NCI-H1694 (cell line): Measurements from ENCODE around the gene CRELD2.

ENCODE experiments used
- DNase-seq: peaks from one replicate; lab custom pipeline; 2025; lab: John Stamatoyannopoulos, UW

Gene CRELD2

DNA sequence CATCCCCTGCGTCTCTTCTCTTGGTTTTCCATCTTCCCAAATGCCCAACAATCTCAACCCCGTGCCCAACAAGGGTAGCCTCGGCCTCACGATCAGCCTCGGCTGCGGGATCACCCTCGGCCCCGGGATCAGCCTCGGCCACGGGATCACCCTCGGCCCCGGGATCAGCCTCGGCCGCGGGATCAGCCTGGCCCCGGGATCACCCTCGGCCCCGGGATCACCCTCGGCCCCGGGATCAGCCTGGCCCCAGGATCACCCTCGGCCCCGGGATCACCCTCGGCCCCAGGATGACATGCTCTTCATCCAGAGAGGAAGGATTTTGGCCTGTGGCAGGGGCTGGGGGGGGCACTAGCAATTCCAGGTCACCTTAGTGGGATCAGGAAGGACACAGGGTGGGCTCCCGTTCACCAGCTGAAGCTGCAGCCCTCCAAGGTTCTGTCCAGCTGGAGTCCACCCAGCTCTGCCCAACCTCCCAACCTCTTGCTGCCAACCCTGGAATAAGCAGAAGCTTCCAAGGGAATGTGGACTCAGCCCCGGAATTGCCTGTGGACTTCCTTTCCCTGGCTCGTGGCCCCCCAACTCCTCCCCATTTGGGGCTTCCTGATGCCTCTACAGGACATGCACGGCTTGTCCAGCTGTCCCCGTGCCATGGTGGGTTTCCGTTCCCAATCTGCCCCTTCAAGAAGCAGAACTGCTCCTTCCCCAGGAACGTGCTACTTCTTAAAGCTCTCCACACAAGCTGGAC lies 6.4 kb upstream of the CRELD2 start:
- no peak for DNase-seq

DNA sequence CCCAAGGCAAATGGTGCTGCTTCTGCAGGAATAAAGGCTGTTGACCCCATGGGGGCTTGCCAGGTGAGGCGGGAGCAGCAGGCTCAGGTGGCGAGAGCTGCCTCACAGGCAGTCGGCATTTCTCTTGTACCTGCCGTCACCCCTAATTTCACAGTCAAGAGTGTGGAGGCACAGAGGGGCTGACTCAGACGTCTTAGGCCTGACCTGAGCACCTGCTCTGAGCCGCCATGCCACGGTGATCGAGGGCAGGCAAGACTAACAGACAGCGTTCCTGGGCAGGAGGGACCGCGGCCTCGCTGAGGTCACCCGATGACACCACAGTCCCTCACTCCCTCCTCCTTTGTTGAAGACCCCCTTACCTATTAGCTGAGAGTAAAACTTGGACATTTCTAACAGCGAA lies 5.4 kb upstream of the CRELD2 start:
- DNase-seq = no peak

DNA sequence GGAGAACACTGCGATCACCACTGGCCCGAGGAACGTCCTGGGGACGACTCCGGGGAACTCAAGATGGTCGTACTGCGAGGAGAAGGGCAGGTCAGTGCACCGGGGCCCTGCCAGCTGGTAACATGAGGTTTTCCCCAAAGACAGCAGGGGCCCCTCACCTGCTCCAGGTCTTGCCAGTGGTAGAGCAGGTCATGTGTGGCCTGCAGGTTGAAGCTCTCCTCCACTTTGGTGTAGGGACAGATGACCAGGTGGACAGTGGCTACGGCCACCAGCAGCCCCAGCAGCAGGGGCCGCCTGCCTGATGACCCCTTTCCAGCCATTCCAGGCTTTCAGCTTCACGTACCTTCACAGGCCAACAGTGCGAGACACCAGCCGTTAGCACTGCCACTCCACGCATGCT lies 5.0 kb upstream of the CRELD2 start:
- DNase-seq = no peak

DNA sequence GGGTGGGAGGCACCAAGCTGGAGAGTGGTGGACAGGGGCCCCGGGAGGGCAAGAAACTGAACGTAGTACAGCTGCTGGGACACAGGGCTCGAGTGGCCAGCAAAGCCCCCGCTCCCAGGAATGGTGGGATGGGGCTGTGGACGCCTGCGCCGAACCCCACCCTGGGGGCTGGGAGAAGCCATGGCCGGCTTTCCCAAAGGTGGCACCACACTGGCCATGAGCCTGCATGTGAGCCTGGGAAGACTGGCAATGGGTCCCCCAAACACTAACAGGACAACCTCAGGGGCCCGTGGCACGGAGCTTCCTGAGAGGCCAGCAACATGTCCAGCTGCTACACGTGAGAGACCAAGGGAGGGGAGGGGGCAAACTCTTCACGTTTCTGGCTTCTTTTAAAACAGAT lies 4.2 kb upstream of the CRELD2 start:
- DNase-seq = no peak

DNA sequence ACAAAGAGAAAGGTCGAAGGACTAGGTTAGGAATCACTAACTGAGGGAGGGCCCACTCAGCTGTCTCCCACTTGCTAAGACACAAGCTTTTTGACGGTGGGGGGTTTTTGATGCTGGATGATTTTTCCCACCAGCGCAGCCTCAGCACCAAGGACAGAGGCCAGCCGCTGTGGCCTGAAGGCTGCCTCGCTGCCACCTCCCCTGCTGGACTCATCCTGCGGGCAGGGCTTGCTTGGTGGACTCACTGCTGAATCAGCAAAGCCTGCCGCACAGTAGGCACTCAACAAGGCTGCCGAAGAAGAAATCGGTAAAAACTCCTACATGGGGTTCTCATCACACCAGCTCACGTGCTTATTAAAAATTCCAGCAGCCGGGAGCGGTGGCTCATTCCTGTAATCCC lies 2.8 kb upstream of the CRELD2 start:
- DNase-seq = no peak

DNA sequence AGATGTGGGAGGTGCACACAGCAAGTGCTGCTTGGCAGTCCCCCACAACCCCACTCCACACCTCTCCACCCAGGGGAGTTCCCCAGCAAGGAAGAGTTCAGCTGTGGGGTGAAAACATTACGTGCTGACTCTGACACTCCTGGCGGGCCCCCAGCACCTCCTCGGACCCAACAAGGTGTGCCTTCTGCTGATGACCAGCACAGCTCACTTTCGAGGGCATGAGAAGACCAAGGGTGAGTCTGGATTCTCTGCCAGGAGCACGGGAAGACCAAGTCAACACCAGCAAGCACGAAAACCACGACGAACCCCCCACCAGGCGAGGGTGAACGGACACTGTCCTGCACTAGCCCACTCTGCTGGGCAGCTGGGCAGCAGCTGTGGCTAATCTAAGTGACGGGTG lies 1.6 kb upstream of the CRELD2 start:
- DNase-seq = no peak

DNA sequence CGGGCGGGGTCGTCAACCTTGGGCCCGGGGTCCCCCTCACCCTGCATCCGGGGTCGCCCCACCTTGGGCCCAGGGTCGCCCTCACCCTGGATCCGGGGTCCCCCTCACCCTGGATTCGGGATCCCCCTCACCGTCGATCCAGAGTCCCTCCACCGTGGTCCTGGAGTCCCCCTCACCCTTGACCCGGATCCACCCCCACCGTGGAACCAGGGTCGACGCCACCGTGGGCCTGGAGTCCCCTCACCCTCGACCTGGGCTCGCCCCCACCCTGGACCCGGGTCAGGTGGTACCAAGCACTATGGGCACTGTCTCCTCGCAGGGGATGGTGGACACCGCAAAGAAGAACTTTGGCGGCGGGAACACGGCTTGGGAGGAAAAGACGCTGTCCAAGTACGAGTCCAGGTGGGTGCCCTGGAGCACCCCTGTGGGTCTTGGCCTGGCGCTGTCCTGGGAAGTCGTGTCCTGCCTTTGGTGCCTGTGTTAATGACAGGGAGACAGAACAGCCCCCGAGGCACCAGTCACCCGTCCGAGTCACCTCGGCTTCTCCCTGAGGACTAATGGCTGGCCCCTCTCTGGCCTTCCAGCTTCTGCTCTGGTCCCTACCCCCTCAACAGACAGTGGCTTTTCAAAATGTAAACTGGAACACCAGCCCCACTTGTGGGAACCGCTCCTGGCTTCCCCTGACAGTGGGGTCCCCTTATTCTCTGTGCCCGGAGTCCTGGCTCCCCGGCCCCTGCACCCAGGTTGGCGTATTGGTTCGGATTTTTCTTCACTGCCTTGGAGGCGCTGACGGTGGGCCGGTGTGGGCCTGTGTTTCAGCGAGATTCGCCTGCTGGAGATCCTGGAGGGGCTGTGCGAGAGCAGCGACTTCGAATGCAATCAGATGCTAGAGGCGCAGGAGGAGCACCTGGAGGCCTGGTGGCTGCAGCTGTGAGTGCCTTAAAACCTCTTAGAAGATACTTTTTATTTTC lies 762 bp downstream of the CRELD2 start:
- no peak for DNase-seq

DNA sequence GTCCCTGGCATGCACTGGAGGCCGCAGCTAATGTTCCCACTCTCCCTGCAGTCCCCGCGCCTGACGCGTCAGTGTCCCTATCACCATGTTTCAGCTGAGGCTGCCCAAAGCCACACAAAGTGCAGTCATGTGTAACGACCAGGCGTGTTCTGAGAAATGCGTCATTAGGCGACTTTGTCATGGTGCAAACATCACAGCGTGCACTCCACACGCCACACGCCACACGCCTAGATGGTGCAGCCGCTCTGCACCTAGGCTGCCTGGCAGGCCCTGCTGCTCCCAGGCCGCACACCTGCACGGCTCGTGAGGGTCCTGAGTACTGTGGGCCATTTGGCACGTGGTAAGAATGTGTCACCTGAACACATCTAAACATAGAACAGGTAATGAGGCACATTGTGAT lies 2.4 kb downstream of the CRELD2 start:
- DNase-seq = no peak

DNA sequence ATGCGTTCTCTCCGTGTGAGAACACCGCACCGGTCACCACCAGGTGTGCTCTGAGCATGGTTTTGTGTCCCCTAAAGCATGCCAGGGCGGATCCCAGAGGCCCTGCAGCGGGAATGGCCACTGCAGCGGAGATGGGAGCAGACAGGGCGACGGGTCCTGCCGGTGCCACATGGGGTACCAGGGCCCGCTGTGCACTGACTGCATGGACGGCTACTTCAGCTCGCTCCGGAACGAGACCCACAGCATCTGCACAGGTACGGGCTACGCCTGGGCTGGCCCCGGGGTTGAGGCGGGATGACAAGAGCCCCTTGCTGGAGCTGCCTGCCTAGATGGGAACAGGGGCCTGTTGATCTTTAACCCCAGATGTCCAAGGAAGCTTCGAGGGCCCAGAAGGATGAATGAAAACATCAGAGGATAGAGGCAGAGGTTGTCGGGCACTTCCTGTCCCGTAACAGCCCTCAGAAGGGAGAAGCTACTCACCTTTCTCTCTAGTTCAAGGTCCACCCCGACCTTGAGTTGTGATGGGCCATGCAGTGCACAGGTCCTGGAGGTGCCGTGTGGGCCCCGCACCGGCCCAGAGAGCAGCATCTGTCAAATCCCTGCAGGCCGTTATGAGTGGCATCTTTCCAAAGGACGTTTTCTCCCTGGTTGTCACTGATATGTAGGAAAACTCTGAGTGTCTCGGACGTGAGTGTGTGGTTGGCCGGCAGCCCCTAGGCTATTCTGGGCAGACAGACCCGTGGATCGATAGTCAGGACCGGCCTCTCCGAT lies 3.3 kb downstream of the CRELD2 start:
- no peak for DNase-seq

DNA sequence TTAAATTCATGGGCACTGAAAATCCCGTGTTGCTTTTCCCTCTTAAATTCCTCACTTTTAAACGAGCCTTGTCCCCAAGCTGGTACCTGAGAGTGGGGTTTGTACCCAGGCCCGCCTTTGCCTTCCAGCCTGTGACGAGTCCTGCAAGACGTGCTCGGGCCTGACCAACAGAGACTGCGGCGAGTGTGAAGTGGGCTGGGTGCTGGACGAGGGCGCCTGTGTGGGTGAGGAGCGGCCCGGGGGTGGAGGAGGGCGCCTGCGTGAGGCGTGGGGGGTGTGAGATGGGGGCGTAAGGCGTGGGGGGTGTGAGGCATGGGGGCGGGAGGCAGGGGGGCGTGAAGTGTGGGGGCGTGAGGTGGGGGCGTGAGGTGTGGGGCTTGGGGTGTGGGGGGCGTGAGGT lies 4.0 kb downstream of the CRELD2 start:
- no peak for DNase-seq

DNA sequence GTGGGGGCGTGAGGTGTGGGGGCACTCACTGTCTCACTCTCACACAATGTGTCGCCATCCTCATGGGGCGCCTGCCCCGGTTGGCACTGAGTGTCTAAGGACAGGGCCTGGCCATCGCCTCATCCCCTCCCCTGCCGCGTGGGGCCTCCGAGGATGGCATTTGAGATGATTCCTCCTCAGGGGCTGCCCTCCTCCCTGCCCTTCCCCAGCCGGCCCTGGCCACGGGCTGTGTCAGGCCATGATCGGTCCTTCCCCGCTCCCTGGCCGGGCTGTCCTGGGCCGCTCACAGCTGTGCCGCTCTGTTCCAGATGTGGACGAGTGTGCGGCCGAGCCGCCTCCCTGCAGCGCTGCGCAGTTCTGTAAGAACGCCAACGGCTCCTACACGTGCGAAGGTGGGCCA lies 4.5 kb downstream of the CRELD2 start:
- DNase-seq = no peak

DNA sequence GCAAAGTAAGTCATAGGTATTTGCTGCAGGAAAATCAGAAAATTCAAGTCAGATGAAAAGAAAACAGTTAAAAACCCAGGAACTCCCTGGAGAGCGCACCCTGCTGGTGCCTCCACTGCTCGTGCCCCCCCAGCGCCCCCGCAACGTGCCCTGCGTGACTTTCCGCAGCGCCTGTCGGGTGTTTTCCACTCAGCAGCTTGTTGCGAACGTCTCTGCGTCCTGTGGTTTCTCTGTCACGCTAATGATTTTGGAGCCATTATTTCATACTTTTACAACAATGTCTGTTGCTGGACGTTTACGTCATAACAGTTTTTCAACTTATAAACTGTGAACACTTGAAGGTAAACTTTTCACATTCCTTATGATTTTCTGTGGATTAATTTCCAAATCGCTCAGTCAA lies 5.0 kb downstream of the CRELD2 start:
- DNase-seq = no peak

DNA sequence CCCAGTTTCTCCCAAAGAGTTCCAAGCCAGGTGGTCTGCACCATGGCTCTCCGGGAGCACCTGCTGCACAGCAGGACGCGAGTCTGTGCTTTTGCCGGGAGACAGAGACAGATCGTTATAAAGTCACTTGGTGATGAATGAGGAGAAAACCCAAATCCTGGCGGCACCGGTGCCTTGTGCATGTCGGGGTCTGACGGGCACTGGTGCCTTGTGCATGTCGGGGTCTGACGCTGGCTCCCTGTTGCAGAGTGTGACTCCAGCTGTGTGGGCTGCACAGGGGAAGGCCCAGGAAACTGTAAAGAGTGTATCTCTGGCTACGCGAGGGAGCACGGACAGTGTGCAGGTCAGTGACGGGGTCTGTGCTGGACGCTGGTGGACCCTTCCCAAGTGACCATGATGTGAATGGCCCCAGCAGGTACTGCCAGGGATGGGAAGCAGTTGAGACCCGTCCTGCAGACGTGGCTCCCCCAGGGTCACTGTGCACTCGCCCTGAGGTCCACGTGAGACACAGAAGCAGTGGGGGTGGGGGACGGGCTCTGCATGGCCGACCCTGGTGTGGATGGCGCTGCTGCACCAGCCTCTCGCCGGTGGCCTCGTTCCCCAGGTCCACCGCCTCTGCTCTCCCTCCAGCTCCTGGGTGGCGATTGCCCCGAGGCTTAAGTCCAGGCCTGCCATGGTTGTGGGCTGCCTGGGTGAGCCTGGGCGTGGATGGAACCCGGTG lies 5.8 kb downstream of the CRELD2 start:
- DNase-seq = no peak

DNA sequence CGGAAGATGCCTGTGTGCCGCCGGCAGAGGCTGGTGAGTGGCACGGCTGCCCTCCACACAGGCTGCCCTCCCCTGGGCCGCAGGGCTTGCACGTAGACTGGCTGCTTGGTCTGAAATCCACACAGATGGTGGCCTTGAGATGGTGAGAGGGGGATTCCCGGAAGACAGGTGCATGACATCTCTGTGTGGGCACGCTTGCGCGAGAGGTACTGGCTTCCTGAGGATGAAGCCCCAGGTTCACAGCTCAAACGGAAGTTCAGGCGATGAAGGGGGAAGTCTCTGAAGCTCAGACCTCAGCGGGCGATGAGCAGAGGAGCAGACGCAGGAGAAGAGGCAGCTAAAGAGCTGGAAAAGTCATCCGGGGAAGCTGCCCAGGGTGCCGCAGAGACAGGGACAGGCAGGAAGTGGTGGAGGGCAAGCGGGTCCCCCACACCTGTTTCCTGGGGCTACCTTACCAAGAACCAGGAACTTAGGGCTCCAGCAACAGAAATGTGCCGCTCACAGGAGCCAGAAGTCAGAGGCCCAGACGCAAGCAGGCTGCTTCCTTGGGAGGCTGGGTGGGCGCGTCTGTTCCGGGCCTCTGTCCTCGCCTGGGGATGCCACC lies 7.2 kb downstream of the CRELD2 start:
- DNase-seq = no peak

DNA sequence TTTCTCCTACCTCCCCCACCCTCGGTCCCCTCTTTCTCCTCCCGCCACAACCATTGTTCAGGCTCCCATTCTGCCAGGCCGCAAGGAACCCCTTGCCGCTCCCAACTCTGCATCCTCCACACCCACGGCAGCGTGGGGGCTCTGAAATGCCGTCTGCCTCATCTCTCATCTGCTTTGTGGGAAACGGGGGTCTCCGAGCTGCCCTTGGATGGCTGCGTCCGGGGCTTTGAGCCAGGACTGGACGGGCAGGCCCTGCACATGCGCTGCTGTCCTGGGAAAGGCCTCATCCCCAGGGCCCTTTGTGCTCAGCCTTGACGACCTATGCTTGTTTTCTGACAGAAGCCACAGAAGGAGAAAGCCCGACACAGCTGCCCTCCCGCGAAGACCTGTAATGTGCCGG lies 8.5 kb downstream of the CRELD2 start:
- no peak for DNase-seq

DNA sequence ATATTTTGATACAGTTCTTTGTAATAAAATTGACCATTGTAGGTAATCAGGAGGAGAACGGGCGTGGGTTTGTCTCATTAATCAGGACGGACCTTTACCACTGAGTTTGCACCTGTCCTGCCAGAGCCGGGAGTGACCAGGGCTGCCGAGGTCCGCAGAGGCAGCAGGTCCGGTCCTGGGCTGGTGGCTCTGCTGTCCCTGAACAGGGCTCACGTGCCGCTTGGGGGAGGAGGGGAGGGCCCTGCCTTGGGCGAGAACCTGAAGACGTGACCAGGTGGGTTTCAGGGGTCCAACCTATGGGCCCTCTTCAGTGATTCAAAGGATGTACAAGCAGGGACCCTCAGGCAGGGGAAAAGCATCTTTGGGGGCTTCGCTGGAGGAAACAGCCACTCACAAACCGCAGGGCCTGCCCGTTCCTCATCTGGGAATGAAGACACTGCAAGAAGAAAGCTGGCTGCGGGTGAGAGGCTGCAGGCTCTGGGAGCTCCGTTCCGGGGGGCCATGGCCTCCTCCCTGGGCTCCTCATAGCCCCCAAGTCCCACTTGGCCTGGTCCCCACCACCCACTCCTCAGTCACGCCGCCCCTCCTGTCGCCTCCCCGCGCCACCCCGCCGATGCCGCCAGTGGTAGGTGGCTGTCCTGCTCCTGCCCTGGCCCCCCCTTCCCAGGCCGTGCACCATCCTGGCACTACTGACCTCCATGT lies 9.2 kb downstream of the CRELD2 start:
- no peak for DNase-seq

DNA sequence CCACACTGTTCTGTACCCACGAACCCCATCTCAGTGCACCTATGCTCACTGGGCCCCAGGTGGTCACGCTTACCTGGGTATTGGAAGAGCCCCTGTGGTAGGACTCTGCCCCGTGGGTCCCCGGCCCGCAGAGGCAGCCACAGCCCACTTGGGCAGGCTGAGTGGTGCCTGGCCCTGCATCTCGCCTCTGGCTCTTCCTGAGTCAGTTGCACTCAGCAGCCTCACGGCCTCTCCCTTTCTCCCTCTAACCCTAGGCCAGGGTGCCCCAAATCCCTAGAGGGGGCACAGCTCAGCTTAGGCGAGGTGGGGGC lies 9.7 kb downstream of the CRELD2 start:
- DNase-seq = no peak

DNA sequence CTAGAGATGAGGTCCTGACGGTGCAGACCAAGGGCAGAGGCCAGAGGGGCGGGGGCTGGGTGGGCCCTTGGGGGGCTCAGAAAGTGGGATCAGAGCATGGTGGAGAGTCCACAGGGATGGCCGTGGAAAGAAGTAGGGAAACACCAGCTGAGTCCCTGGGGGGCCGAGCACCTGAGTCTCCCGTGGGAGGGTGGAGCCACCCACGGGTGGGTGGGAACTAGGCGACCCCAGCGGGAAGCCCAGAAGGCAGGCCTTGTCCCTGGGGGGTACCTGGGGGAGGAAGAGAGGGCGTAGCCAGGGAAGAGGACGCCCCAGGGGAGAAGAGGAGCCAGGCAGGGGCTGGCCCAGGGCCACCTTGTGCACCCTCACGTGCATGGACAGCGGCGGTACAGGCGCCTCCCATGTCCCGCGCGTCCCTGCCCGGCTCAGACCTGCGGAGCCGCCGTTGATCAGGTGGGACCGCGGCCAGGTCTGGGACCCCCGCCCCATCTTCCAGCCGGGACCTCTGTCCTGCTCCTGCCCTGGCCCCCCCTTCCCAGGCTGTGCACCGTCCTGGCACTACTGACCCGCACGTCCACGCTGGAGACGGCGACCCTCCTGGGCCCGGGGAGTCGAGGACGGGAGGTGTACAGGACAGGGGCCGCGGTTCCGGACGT lies 10.2 kb downstream of the CRELD2 start:
- no peak for DNase-seq

DNA sequence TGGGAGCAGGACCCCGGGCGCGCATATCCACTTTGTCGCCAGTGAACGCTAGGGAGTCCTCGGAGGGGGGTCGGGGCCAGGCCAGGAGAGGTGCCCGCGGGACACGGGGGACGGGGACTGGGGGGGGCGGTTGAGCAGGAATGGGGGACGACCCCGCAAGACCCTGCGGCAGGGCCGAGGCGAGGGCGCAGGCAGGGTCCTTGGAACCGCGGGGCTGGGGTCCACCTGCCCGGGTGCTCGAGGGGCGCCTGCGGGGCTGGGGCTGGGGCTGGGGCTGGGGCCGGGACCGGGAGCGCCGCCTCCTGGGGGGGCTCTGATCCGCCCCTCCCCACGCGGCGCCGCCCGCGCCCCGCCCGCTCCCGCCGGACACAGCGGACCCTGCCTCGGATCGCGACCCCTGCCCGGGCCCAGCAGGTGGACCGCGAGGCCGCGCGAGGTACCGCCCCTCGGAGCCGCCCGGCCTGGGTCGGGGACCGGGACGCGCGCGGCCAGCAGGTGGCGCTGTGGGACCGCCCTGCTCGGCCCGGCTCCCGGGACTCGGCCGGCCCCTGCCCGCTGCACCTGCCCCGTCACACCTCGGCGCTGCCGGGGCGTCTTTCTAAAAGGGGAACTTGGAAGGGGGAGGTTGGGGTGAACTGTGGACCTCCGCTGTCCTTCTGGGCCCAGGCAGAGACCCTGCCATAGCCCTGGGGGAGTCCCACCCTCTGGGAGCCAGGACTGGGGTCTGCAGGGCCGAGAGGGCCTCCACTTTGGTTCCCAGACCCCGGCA lies 11.0 kb downstream of the CRELD2 start:
- no peak for DNase-seq
